ENCODE data around the gene GRM5. TPM values are rescaled to one million over a fixed set of nuclear protein-coding genes. Genes with fewer than 3 reads are reported as not detected.
"Not testable (repeated sequence)": the region's sequence is repeated elsewhere in the genome, so short reads cannot be mapped to it uniquely, and the experiment has no call there.

GRM5 gene
- polyA plus RNA-seq, 3 donors: 0.17 to 0.20 (median 0.19) TPM

GRCh38 chr11:88978992-88979391 is 86.8 kb downstream of the GRM5 start:
- DNase-seq (ENCODE audit: low read depth in 3 of 3, low spot score in 2 of 3): not testable (repeated sequence)

GRCh38 chr11:88975441-88975840 is 90.3 kb downstream of the GRM5 start:
- not testable (repeated sequence) for DNase-seq (ENCODE audit: low read depth in 3 of 3, low spot score in 2 of 3)

- DNase-seq (ENCODE audit: low read depth in 3 of 3, low spot score in 2 of 3): no peak
These were observed 93.6 kb downstream of the GRM5 start for GRCh38 chr11:88972210-88972609.

GRCh38 chr11:88961621-88962020 is 104.2 kb downstream of the GRM5 start:
- not testable (repeated sequence) for DNase-seq (ENCODE audit: low read depth in 3 of 3, low spot score in 2 of 3)

GRCh38 chr11:88959857-88960256 is 105.9 kb downstream of the GRM5 start:
- not testable (repeated sequence) for DNase-seq (ENCODE audit: low read depth in 3 of 3, low spot score in 2 of 3)

GRCh38 chr11:88950975-88951374 is 114.8 kb downstream of the GRM5 start:
- no peak for DNase-seq (ENCODE audit: low read depth in 3 of 3, low spot score in 2 of 3)

- not testable (repeated sequence) for DNase-seq (ENCODE audit: low read depth in 3 of 3, low spot score in 2 of 3)
These were observed 116.9 kb downstream of the GRM5 start for GRCh38 chr11:88948908-88949307.

GRCh38 chr11:88947843-88948572 is 117.8 kb downstream of the GRM5 start:
- not testable (repeated sequence) for DNase-seq (ENCODE audit: low read depth in 3 of 3, low spot score in 2 of 3)

GRCh38 chr11:88929665-88930064 is 136.1 kb downstream of the GRM5 start:
- not testable (repeated sequence) for DNase-seq (ENCODE audit: low read depth in 3 of 3, low spot score in 2 of 3)

- not testable (repeated sequence) for DNase-seq (ENCODE audit: low read depth in 3 of 3, low spot score in 2 of 3)
These were observed 148.7 kb downstream of the GRM5 start for GRCh38 chr11:88917065-88917464.

GRCh38 chr11:88909500-88909899 is 156.3 kb downstream of the GRM5 start:
- no peak for DNase-seq (ENCODE audit: low read depth in 3 of 3, low spot score in 2 of 3)

GRCh38 chr11:88901436-88901835 is 164.3 kb downstream of the GRM5 start:
- DNase-seq (ENCODE audit: low read depth in 3 of 3, low spot score in 2 of 3): not testable (repeated sequence)

GRCh38 chr11:88888855-88889254 is 176.9 kb downstream of the GRM5 start:
- DNase-seq (ENCODE audit: low read depth in 3 of 3, low spot score in 2 of 3): not testable (repeated sequence)

- no peak for DNase-seq (ENCODE audit: low read depth in 3 of 3, low spot score in 2 of 3)
These were observed 179.0 kb downstream of the GRM5 start for GRCh38 chr11:88886796-88887195.

- DNase-seq (ENCODE audit: low read depth in 3 of 3, low spot score in 2 of 3): not testable (repeated sequence)
These were observed 183.0 kb downstream of the GRM5 start for GRCh38 chr11:88882800-88883199.

- no peak for DNase-seq (ENCODE audit: low read depth in 3 of 3, low spot score in 2 of 3)
These were observed 204.2 kb downstream of the GRM5 start for GRCh38 chr11:88861618-88862017.

- DNase-seq (ENCODE audit: low read depth in 3 of 3, low spot score in 2 of 3): not testable (repeated sequence)
These were observed 205.4 kb downstream of the GRM5 start for GRCh38 chr11:88860431-88860830.

- DNase-seq (ENCODE audit: low read depth in 3 of 3, low spot score in 2 of 3): not testable (repeated sequence)
These were observed 211.8 kb downstream of the GRM5 start for GRCh38 chr11:88853963-88854362.

- not testable (repeated sequence) for DNase-seq (ENCODE audit: low read depth in 3 of 3, low spot score in 2 of 3)
These were observed 214.2 kb downstream of the GRM5 start for GRCh38 chr11:88851547-88851946.

GRCh38 chr11:88849773-88850172 is 216.0 kb downstream of the GRM5 start:
- DNase-seq (ENCODE audit: low read depth in 3 of 3, low spot score in 2 of 3): not testable (repeated sequence)

- no peak for DNase-seq (ENCODE audit: low read depth in 3 of 3, low spot score in 2 of 3)
These were observed 216.4 kb downstream of the GRM5 start for GRCh38 chr11:88849368-88849767.

GRCh38 chr11:88846266-88846665 is 219.5 kb downstream of the GRM5 start:
- DNase-seq (ENCODE audit: low read depth in 3 of 3, low spot score in 2 of 3): not testable (repeated sequence)
